ENCODE data around the gene TUBB. TPM values are rescaled to one million over a fixed set of nuclear protein-coding genes. Genes with fewer than 3 reads are reported as not detected.

Gene TUBB
- total and polyA plus RNA-seq, 2 donors (not counting 3 experiments of a cell fraction or from before 2014, with no cell fraction given), result 1,276 to 1,408 TPM

DNA sequence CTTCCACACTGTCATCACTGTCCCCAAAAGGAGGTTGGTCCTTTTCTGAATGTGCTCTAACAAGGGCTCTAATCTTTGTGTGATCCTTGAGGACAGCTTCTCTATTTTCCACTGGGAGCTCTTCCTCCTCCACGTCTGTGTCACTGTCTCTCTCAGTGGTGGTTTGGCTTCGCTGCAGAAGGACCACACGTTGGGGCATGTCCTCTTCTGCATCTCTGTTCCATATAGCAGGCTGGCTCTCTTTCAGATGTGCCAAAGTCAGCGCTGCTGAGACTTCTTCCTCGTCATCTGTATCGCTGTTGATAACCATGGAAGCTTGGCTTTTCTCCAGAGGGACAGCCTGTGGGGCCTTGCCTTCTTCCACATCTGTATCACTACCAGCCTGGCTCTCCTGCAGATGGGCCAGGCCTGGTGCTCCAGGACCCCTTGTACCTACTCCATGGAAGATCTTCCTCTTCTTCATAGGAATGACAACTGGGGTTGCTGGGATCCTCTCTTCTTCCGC lies 7.7 kb upstream of the TUBB start:
- Histone ChIP-seq H3K36me3 (ENCODE audit: control insufficient read depth in 2 of 2, extremely low read depth in 1 of 2, insufficient read depth in 2 of 2, low read length in 2 of 2) (peaks cover 3 to 17% of the 10 kb centered on the region in 2 experiments), H3K9me3 (replicated peaks; ENCODE audit: control insufficient read depth, insufficient read depth, low read length) (no peaks in the 10 kb centered on the region), H3K9ac (replicated peaks; ENCODE audit: extremely low read depth, insufficient read depth, low read length) (no peak overlapping the region), H3K4me2 (ENCODE audit: insufficient read depth, low read length) (no peak overlapping the region), H3K9me1 (replicated peaks; ENCODE audit: control insufficient read depth, extremely low read depth, insufficient read depth, low read length) (no peaks in the 10 kb centered on the region), H3K4me1 (ENCODE audit: control insufficient read depth, extremely low read depth, insufficient read depth, low read length) (peaks cover 7% of the 10 kb centered on the region), H3K4me3 (replicated peaks in 1 of 3; ENCODE audit: insufficient read depth in 1 of 3, low read depth in 1 of 3, low read length in 3 of 3) (no peak overlapping the region), H3K27me3 (ENCODE audit: control insufficient read depth in 2 of 2, insufficient read depth in 2 of 2, low read length in 2 of 2) (no peaks in the 10 kb centered on the region), H3K27ac (ENCODE audit: insufficient read depth, low read depth, low read length) (no peak overlapping the region), H2AFZ (ENCODE audit: low read depth, low read length) (no peak overlapping the region), H4K20me1 (replicated peaks; ENCODE audit: control insufficient read depth, extremely low read depth, insufficient read depth, low read length) (no peaks in the 10 kb centered on the region), H3K79me2 (ENCODE audit: control insufficient read depth, insufficient read depth, low read length) (peaks cover 5% of the 10 kb centered on the region)
- intact Hi-C loops (cut with micrococcal nuclease) (no loop called here), dilution Hi-C loops (cut with MboI; ENCODE audit: extremely low pct_ligation_motif_present, low sequenced_read_pairs) (no loop called here)
- TF ChIP-seq, protein P1, sequence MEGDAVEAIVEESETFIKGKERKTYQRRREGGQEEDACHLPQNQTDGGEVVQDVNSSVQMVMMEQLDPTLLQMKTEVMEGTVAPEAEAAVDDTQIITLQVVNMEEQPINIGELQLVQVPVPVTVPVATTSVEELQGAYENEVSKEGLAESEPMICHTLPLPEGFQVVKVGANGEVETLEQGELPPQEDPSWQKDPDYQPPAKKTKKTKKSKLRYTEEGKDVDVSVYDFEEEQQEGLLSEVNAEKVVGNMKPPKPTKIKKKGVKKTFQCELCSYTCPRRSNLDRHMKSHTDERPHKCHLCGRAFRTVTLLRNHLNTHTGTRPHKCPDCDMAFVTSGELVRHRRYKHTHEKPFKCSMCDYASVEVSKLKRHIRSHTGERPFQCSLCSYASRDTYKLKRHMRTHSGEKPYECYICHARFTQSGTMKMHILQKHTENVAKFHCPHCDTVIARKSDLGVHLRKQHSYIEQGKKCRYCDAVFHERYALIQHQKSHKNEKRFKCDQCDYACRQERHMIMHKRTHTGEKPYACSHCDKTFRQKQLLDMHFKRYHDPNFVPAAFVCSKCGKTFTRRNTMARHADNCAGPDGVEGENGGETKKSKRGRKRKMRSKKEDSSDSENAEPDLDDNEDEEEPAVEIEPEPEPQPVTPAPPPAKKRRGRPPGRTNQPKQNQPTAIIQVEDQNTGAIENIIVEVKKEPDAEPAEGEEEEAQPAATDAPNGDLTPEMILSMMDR (IDR thresholded peaks at IDR 0.05; ENCODE audit: extremely low read depth in 1 of 2, insufficient read depth in 1 of 2, low read depth in 1 of 2, low read length in 2 of 2), result no peak
- TF ChIP-seq EZH2 (IDR thresholded peaks at IDR 0.05; ENCODE audit: borderline replicate concordance, low read depth, low read length, severe bottlenecking), result no peak
- FAIRE-seq (no peak), DNase-seq (ENCODE audit: low read depth, low spot score) (no peak)
- ChIA-PET POLR2A (interaction anchor here (0.5 kb wide), 1 partner anchor 34 kb away, joined by 6 read pairs; no protein-coding TSS in a partner anchor), CTCF (interaction anchor here (0.5 to 2.1 kb wide), 2 partner anchors 32 to 34 kb away, joined by 4 to 11 read pairs; no protein-coding TSS in a partner anchor)
- BruUV-seq (replicated peaks), result no TSS peak

DNA sequence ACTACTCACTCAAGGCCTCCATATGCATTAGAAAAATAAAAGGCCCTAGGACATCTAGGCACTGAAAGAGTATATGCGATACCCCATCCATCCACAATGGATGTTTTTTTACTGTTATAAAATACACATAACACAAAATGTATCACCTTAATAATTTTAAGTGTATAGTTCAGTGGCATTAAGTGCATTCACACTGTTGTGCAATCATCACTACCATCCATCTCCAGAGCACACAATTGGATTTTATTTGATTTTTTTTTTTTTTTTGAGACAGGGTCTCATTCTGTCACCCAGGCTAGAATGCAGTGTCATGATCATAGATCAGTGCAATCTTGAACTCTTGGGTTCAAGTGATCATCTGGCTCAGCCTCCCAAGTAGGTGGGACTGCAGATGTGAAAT lies 5.9 kb upstream of the TUBB start:
- Histone ChIP-seq H3K4me2 (ENCODE audit: insufficient read depth, low read length) (no peak overlapping the region), H3K4me1 (ENCODE audit: control insufficient read depth, extremely low read depth, insufficient read depth, low read length) (peaks cover 19% of the 10 kb centered on the region), H3K9me1 (replicated peaks; ENCODE audit: control insufficient read depth, extremely low read depth, insufficient read depth, low read length) (no peaks in the 10 kb centered on the region), H4K20me1 (replicated peaks; ENCODE audit: control insufficient read depth, extremely low read depth, insufficient read depth, low read length) (no peaks in the 10 kb centered on the region), H3K4me3 (replicated peaks in 1 of 3; ENCODE audit: insufficient read depth in 1 of 3, low read depth in 1 of 3, low read length in 3 of 3) (no peak overlapping the region), H2AFZ (ENCODE audit: low read depth, low read length) (no peak overlapping the region), H3K9ac (replicated peaks; ENCODE audit: extremely low read depth, insufficient read depth, low read length) (no peak overlapping the region), H3K79me2 (ENCODE audit: control insufficient read depth, insufficient read depth, low read length) (peaks cover 12% of the 10 kb centered on the region), H3K27me3 (ENCODE audit: control insufficient read depth in 2 of 2, insufficient read depth in 2 of 2, low read length in 2 of 2) (no peaks in the 10 kb centered on the region), H3K36me3 (ENCODE audit: control insufficient read depth in 2 of 2, extremely low read depth in 1 of 2, insufficient read depth in 2 of 2, low read length in 2 of 2) (peaks cover 3 to 17% of the 10 kb centered on the region in 2 experiments), H3K9me3 (replicated peaks; ENCODE audit: control insufficient read depth, insufficient read depth, low read length) (no peaks in the 10 kb centered on the region), H3K27ac (ENCODE audit: insufficient read depth, low read depth, low read length) (no peak overlapping the region)
- DNase-seq (ENCODE audit: low read depth, low spot score), result no peak
- CTCF ChIA-PET, result no interaction called here
- POLR2A ChIA-PET, result no interaction called here
- dilution Hi-C loops (cut with MboI; ENCODE audit: extremely low pct_ligation_motif_present, low sequenced_read_pairs) (no loop called here), intact Hi-C loops (cut with micrococcal nuclease) (no loop called here)
- TF ChIP-seq GATA2 (IDR thresholded peaks at IDR 0.05; ENCODE audit: insufficient read depth, insufficient read length, low read depth, low read length) (no peak), MYC (IDR thresholded peaks at IDR 0.05; ENCODE audit: low read depth, low read length) (no peak), POLR2A (IDR thresholded peaks at IDR 0.05; ENCODE audit: low read depth, low read length) (no peak), FOS (IDR thresholded peaks at IDR 0.05; ENCODE audit: borderline replicate concordance, insufficient read depth, low read length) (no peak), JUN (IDR thresholded peaks at IDR 0.05; ENCODE audit: borderline replicate concordance, insufficient read depth, insufficient read length, low read depth) (no peak), POLR2AphosphoS5 (IDR thresholded peaks at IDR 0.05; ENCODE audit: insufficient read depth, low read depth, low read length) (no peak), EZH2 (IDR thresholded peaks at IDR 0.05; ENCODE audit: borderline replicate concordance, low read depth, low read length, severe bottlenecking) (no peak)
- TF ChIP-seq, protein P1 (IDR thresholded peaks at IDR 0.05; ENCODE audit: extremely low read depth in 1 of 2, insufficient read depth in 1 of 2, low read depth in 1 of 2, low read length in 2 of 2), result no peak
- TF ChIP-seq, protein P2, sequence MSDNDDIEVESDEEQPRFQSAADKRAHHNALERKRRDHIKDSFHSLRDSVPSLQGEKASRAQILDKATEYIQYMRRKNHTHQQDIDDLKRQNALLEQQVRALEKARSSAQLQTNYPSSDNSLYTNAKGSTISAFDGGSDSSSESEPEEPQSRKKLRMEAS (IDR thresholded peaks at IDR 0.05; ENCODE audit: insufficient read depth, insufficient read length), result no peak
- FAIRE-seq, result no peak
- no TSS peak for BruUV-seq (replicated peaks)
